GM20431 (cell line): ENCODE measurements around the gene ZNF883.

Experiments used
- in situ Hi-C: fragments of 300-500 bp; cut with MseI, MboI; formaldehyde crosslinking; loops from one replicate; pipeline ENCODE4 v1.15.0; 2020; ENCODE audit warnings: low sequenced_read_pairs; ENCODE audit not compliant: unreplicated experiment

ZNF883 gene

DNA sequence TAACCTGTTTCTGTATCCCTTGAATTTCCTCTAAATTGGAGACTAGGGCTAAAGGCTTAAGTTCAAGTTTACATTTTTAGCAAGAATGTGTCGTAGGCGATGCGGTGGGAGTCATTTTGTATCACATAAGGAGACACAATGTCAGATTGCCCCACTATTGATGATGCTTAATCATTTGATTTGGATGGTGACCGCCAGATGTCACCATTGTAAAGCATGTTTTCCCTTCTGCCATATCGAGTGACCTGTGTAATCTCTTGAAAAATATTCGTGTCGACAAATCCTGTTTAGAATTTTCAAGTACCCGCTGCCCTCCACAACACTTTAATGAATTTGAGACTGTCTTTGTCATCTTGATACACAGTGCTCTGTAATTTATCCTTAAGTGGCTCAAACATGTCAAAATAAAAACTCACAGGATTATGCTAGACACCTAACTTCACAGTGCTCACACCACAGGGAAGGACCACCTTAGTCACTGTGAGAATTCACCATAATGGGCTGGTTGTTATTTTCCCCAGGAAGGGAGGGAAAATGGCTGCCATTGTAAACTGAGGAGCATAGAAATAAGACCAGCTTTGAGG, 86.8 kb downstream of the ZNF883 start:
- in situ Hi-C loops: no loop called here

- in situ Hi-C loops: no loop called here
These were observed 90.4 kb downstream of the ZNF883 start for GRCh38 chr9:112921549-112921948.

DNA sequence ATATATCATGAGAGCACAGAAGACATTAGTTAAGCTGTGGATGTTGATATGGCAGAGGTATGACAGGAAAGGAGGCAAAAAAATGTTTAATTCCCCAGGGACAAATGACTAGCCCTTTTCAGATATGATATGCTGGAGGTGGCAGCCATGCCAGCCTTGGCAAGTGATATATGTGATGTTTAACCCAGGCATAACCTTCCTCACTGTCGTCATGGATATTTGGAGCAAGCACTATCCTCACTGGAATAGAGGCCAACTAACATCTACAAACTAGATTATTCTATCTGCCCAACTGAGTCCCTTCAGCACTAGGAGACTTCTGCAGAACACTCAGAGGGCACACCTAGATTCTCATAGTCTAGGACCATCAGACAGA, 94.0 kb downstream of the ZNF883 start:
- in situ Hi-C loops: no loop called here

DNA sequence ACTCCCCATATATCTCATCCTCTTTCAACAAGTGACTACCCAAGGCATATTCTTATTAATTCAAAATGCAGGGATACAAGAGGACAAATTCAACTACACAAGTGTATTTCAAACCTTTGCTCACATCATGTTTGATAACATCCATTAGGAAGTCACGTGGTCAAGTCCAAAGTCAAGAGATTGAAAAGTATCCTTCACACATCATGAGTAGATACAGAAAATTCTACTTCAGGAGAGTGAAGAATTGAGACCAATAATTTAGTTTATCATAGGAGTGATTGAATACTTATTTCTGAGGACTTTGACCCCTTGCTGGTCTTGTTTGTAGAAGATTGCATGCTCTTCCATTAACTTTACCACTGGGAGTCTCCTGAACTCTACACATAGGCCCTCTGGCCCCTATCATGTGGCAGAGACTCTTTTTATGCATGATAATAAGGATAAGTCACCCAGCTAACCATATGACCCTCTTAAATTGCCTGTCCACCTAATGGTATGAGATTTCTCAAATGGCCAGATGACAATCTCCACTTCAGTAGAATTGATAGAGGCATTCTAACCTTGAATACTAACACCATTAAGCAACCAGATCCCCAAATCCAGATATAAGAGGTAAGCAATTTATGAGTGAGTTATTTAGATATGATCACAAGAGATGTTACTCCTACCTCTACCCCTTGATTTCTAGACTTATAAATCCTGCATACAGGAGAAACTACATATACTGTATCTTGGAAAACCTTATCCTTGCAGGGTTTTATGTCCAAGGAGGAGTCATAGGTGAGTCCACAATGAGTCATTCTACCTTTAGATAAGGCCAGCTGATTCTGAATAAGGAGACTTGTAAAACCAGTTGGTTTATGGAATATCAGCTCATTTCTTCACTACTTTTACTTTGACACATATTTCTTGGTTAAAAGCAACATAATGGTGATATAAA, 94.7 kb downstream of the ZNF883 start:
- in situ Hi-C loops: no loop called here

GRCh38 chr9:112914524-112914923, 97.5 kb downstream of the ZNF883 start:
- in situ Hi-C loops: no loop called here

DNA sequence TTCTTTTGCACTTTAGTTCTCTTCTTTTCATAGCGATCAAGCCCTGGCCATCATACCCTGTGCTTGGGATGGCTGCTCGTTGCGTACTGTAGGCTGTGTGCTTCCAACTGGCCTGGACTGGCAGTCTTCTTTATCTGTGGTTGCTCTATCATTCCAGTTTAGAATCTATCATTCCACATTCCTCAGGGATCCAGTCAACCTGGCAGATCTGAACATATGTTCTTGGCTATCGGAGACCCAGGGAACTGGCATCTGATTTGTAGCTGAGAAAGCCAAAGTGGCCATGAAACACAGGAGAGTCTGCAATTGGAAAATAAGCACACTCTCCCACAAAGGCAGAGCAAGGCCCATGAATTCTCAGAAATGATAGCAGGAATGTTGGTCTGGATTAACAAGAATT, 98.7 kb downstream of the ZNF883 start:
- in situ Hi-C loops: no loop called here

GRCh38 chr9:112912636-112913035, 99.4 kb downstream of the ZNF883 start:
- in situ Hi-C loops: no loop called here

- in situ Hi-C loops: no loop called here
These were observed 100.3 kb downstream of the ZNF883 start for GRCh38 chr9:112911736-112912135.
